IMR-90 (cell line): ENCODE results near the gene BCL2L15. TPM values are rescaled to one million over a fixed set of nuclear protein-coding genes. Genes with fewer than 3 reads are reported as not detected.
A peak's percentile ranks its signal among the peaks of the same experiment; 100 is the strongest.

ENCODE experiments used
- ATAC-seq: fragments of 200-7000 bp; cut with Tn5 transposase; 2 replicates; pipeline ENCODE4 v1.9.1; 2020; ENCODE audit warnings: low read depth, mild to moderate bottlenecking, moderate library complexity
- BruUV-seq: library from RNA; stranded (reverse); fragments of 400-500 nt; replicated peaks from 2 replicates; lab custom pipeline; 2021; lab: Mats Ljungman, UMichigan
- CTCF ChIA-PET: fragments of 300-600 bp; formaldehyde crosslinking; extraction: SDS; loops from one replicate; lab custom pipeline; 2021; ENCODE audit warnings: antibody characterized with exemption; lab: Yijun Ruan, JAX
- POLR2A ChIA-PET: fragments of 300-600 bp; sonication (Branson Sonifier 250); formaldehyde crosslinking; loops from one replicate; lab custom pipeline; 2022; ENCODE audit warnings: antibody characterized with exemption; ENCODE audit not compliant: unreplicated experiment; lab: Charles Lee
- DNase-seq: peaks from one replicate; pipeline ENCODE4 v3.0.0; 2013
- H2AFZ ChIP-seq: replicated peaks from 2 replicates; pipeline ENCODE3; 2013; ENCODE audit warnings: low read length, mild to moderate bottlenecking; ENCODE audit not compliant: poor library complexity
- H2AK5ac ChIP-seq: 2 replicates; pipeline ENCODE4 v1.6.1; 2013; ENCODE audit warnings: low read depth, low read length, inconsistent platforms
- H2AK9ac ChIP-seq: replicated peaks from 2 replicates; pipeline ENCODE3; 2013; ENCODE audit warnings: mild to moderate bottlenecking, low read depth, low read length, moderate library complexity; ENCODE audit not compliant: poor library complexity
- H2BK120ac ChIP-seq: 2 replicates; pipeline ENCODE4 v1.6.1; 2013; ENCODE audit warnings: low read depth, low read length, inconsistent platforms
- H2BK15ac ChIP-seq: 3 replicates; pipeline ENCODE4 v1.6.1; 2013; ENCODE audit warnings: low read depth, low read length, inconsistent platforms
- H2BK20ac ChIP-seq: 2 replicates; pipeline ENCODE4 v1.6.1; 2013; ENCODE audit warnings: low read depth, mild to moderate bottlenecking, inconsistent platforms, low read length, moderate library complexity
- H2BK5ac ChIP-seq: 2 replicates; pipeline ENCODE4 v1.6.1; 2013; ENCODE audit warnings: mild to moderate bottlenecking, low read depth, low read length, inconsistent platforms; ENCODE audit not compliant: poor library complexity, severe bottlenecking
- H3K14ac ChIP-seq: replicated peaks from 2 replicates; pipeline ENCODE4 v1.6.1; 2013; ENCODE audit warnings: low read depth, low read length, inconsistent platforms
- H3K18ac ChIP-seq: 2 replicates; pipeline ENCODE4 v1.6.1; 2013; ENCODE audit warnings: low read depth, low read length, control low read depth
- H3K23ac ChIP-seq: 2 replicates; pipeline ENCODE4 v1.6.1; 2013; ENCODE audit warnings: low read depth, low read length, inconsistent platforms
- H3K27ac ChIP-seq: 2 replicates; pipeline ENCODE4 v1.5.1; 2013; ENCODE audit warnings: mild to moderate bottlenecking, control low read depth, low read length; ENCODE audit not compliant: insufficient read depth
- H3K27me3 ChIP-seq: 2 replicates; pipeline ENCODE4 v1.6.1; 2013; ENCODE audit warnings: low read length; ENCODE audit not compliant: control insufficient read depth, insufficient read depth
- H3K36me3 ChIP-seq: 2 replicates; pipeline ENCODE4 v1.6.1; 2013; ENCODE audit warnings: low read length, mixed read lengths; ENCODE audit not compliant: control insufficient read depth, insufficient read depth
- H3K4ac ChIP-seq: 2 replicates; pipeline ENCODE4 v1.6.1; 2013; ENCODE audit warnings: low read depth, low read length, inconsistent platforms
- H3K4me1 ChIP-seq: 2 replicates; pipeline ENCODE4 v1.6.1; 2013; ENCODE audit warnings: low read length, mixed read lengths; ENCODE audit not compliant: control insufficient read depth, insufficient read depth
- H3K4me2 ChIP-seq: 2 replicates; pipeline ENCODE4 v1.6.1; 2013; ENCODE audit warnings: low read depth, mild to moderate bottlenecking, control low read depth, low read length, moderate library complexity
- H3K4me3 ChIP-seq: 2 replicates; pipeline ENCODE4 v1.5.1; 2013; ENCODE audit warnings: low read depth, mild to moderate bottlenecking, control low read depth, low read length, moderate library complexity; ENCODE audit not compliant: insufficient read depth
- H3K56ac ChIP-seq: 2 replicates; pipeline ENCODE4 v1.6.1; 2013; ENCODE audit warnings: low read length, inconsistent platforms; ENCODE audit not compliant: insufficient read depth; ENCODE audit errors: extremely low read depth
- H3K79me1 ChIP-seq, 2 experiments: 2 replicates each; pipeline ENCODE4 v1.6.1; 2013; ENCODE audit warnings: low read length in 2 of 2, inconsistent platforms in 1 of 2, low read depth in 1 of 2
- H3K9ac ChIP-seq: 2 replicates; pipeline ENCODE4 v1.6.1; 2013; ENCODE audit warnings: low read depth, low read length, control low read depth
- H3K9me1 ChIP-seq: 2 replicates; pipeline ENCODE4 v1.6.1; 2013; ENCODE audit warnings: low read length, inconsistent platforms; ENCODE audit not compliant: insufficient read depth
- H3K9me3 ChIP-seq: 2 replicates; pipeline ENCODE4 v1.6.1; 2013; ENCODE audit warnings: low read length; ENCODE audit not compliant: control insufficient read depth, insufficient read depth
- H4K20me1 ChIP-seq: 2 replicates; pipeline ENCODE4 v1.6.1; 2013; ENCODE audit warnings: low read length, inconsistent platforms; ENCODE audit not compliant: insufficient read depth
- H4K5ac ChIP-seq: 2 replicates; pipeline ENCODE4 v1.6.1; 2013; ENCODE audit warnings: mild to moderate bottlenecking, low read depth, low read length, control low read depth
- H4K8ac ChIP-seq, 2 experiments: 2 replicates each; pipeline ENCODE4 v1.6.1; 2013; ENCODE audit warnings: low read depth in 2 of 2, low read length in 2 of 2, control low read depth in 1 of 2, inconsistent platforms in 1 of 2
- H4K91ac ChIP-seq: 2 replicates; pipeline ENCODE4 v1.6.1; 2013; ENCODE audit warnings: low read depth, low read length, inconsistent platforms; ENCODE audit not compliant: insufficient read depth
- ELK1 ChIP-seq: fragments of 150-350 bp; IDR thresholded peaks from 2 replicates; pipeline ENCODE4 v1.6.1; 2016; ENCODE audit warnings: low read depth, mild to moderate bottlenecking, low read length, moderate library complexity, borderline replicate concordance
- MAFK ChIP-seq: IDR thresholded peaks from 2 replicates; pipeline ENCODE4 v1.6.1; 2012; ENCODE audit warnings: low read depth, low read length, improper control_type of control experiment
- MAZ ChIP-seq: IDR thresholded peaks from 2 replicates; pipeline ENCODE4 v1.6.1; 2012; ENCODE audit warnings: low read depth, mild to moderate bottlenecking, low read length, improper control_type of control experiment, moderate library complexity, borderline replicate concordance
- MXI1 ChIP-seq: IDR thresholded peaks from 2 replicates; pipeline ENCODE4 v1.6.1; 2012; ENCODE audit warnings: low read depth, mild to moderate bottlenecking, low read length, moderate library complexity, borderline replicate concordance
- POLR2A ChIP-seq: IDR thresholded peaks from 2 replicates; pipeline ENCODE4 v1.6.1; 2012; ENCODE audit warnings: mild to moderate bottlenecking, low read depth, low read length
- RAD21 ChIP-seq: IDR thresholded peaks from 2 replicates; pipeline ENCODE4 v1.6.1; 2012; ENCODE audit warnings: low read length, improper control_type of control experiment
- RFX5 ChIP-seq: IDR thresholded peaks from 2 replicates; pipeline ENCODE4 v1.8.0; 2012; ENCODE audit warnings: low read depth, mild to moderate bottlenecking, low read length, moderate library complexity
- SMC3 ChIP-seq: fragments of 150-350 bp; IDR thresholded peaks from 2 replicates; pipeline ENCODE4 v1.6.1; 2016; ENCODE audit warnings: low read depth, mild to moderate bottlenecking, antibody characterized with exemption, low read length, moderate library complexity
- WGBS, 2 experiments: methylation state at CpG; one replicate each; pipeline versions ENCODE4 v1.1.5 to v1.1.7; 2013; ENCODE audit warnings: missing lambda C conversion rate in 2 of 2; ENCODE audit not compliant: insufficient read length in 1 of 2; ENCODE audit errors: extremely low coverage in 2 of 2; 5-methylcytosine and 5-hydroxymethylcytosine counted together
- dilution Hi-C: fragments of 300-500 bp; cut with HindIII; formaldehyde crosslinking; loops from one replicate; pipeline ENCODE4 v1.14.3; 2018; ENCODE audit warnings: low sequenced_read_pairs; ENCODE audit not compliant: unreplicated experiment
- in situ Hi-C: fragments of 300-500 bp; cut with MboI; formaldehyde crosslinking; loops from 3 replicates; pipeline ENCODE4 v1.14.3; 2019; ENCODE audit warnings: low sequenced_read_pairs, inconsistent platforms, mixed read lengths
- intact Hi-C: fragments of 100-400 bp; cut with micrococcal nuclease; formaldehyde crosslinking; loops from 2 replicates; pipeline ENCODE4 v1.10.0; 2022
- polyA plus RNA-seq, 3 experiments: library from polyadenylated mRNA; depleted of rRNA; stranded (reverse); fragments of >200 nt; gene quantifications; 2 replicates each; pipeline ENCODE4 v1.2.3, GENCODE V29; 2012; ENCODE audit warnings: low replicate concordance in 1 of 3
- total RNA-seq: library from RNA; depleted of rRNA; stranded (reverse); fragments of >200 nt; gene quantifications from 2 replicates; pipeline ENCODE4 v1.2.3, GENCODE V29; 2012

Gene BCL2L15
- total and polyA plus RNA-seq, 2 of the 4 experiments (the other 2 are of a cell fraction): under 0.01 to 0.15 TPM

DNA sequence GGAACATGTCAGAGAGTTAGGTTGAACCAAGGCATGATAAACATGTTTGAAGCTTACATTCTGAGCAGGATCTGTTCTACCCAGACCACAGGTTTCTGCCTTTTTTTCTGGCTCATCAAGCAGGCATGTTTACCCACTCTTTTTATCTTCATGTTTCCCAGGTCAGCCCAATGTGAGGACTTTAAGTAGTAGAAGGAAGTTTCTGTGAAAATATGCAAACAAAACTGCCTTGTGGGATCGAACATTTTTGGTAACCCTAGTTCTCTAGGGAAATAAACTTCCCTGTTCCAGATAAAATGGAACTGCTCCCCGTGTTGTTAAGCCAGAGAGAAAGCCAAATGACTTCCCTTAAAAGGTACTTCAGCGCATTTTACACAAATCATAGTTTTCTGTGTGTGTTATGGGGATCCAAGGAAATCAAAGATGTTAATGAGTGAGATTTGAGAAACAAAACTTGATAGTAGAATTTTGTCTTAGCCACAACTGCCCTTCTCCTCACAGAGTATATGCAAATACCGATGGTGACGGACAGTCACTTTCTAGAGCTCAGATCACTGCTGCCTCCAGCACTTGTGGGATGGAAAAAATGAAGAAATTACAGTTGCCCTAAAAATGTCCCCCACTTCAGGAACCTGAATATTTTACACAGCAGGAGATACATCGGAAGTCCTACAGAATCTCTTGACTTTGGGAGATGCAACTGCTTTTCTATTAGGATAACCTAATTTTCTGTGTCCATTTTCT lies 41.0 kb upstream of the BCL2L15 start:
- Histone ChIP-seq H4K20me1 (peaks cover 30% of the 10 kb centered on the region), H2AK9ac (no peak overlapping the region), H3K27ac (peak overlapping the region; percentile 97), H3K56ac (peak overlapping the region; percentile 81), H4K91ac (0 out of 2 replicates have a peak overlapping the region, but pooled peaks have one; percentile 79), H3K36me3 (no peaks in the 10 kb centered on the region), H4K8ac (peak overlapping the region; percentile 56 to 99), H3K18ac (peak overlapping the region; percentile 87), H2BK120ac (peak overlapping the region; percentile 88; the same call in 1 of the 2 replicates), H3K14ac (peak overlapping the region; percentile 99), H4K5ac (peak overlapping the region; percentile 99; the same call in 1 of the 2 replicates), H3K9me3 (no peaks in the 10 kb centered on the region), H3K23ac (peak overlapping the region; percentile 97), H2BK20ac (no peak overlapping the region), H3K4me1 (no peaks in the 10 kb centered on the region), H3K4me2 (peak overlapping the region; percentile 97), H3K9me1 (peaks cover 2% of the 10 kb centered on the region; the same call in 1 of the 2 replicates), H3K9ac (peak overlapping the region; percentile 97; the same call in 1 of the 2 replicates), H2AFZ (peak overlapping the region; percentile 99), H3K4ac (peak overlapping the region; percentile 99), H2BK5ac (peak overlapping the region; percentile 92), H2AK5ac (0 out of 2 replicates have a peak overlapping the region, but pooled peaks have one; percentile 89), H3K27me3 (no peaks in the 10 kb centered on the region), H3K79me1 (peaks cover 0 to 29% of the 10 kb centered on the region in 2 experiments; a peak in 2 of 4 replicates), H3K4me3 (peak overlapping the region; percentile 96), H2BK15ac (peak overlapping the region; percentile 75; the same call in 1 of the 3 replicates)
- POLR2A ChIA-PET: interaction anchor here (0.6 kb wide), 1 partner anchor 42 kb away, joined by 5 read pairs; no protein-coding TSS in a partner anchor
- ATAC-seq: no peak
- dilution Hi-C loops (no loop called here), in situ Hi-C loops (no loop called here), intact Hi-C loops (loop anchor here (2.0 kb wide), 1 partner anchor 16 kb away; no protein-coding TSS in a partner anchor)
- peak; percentile 35 for DNase-seq
- no CpG with 5 or more reads among the region's 6 CpGs for WGBS, 2 experiments
- TF ChIP-seq SMC3 (no peak), ELK1 (no peak), MAZ (no peak), MAFK (no peak), POLR2A (no peak), MXI1 (no peak), RFX5 (no peak), RAD21 (no peak)
- BruUV-seq: no TSS peak
- CTCF ChIA-PET: interaction anchor here (0.6 to 0.7 kb wide), 2 partner anchors 395 to 451 kb away, joined by 3 to 4 read pairs; no protein-coding TSS in a partner anchor
